NCI-H1694 treated with DMSO at 0.1 percent for 48 hours (cell line): ENCODE data around the gene ANGPTL8.
A peak's percentile ranks its signal among the peaks of the same experiment; 100 is the strongest.

Experiments used
- DNase-seq: peaks from one replicate; lab custom pipeline; 2025; lab: John Stamatoyannopoulos, UW

ANGPTL8 gene, protein sequence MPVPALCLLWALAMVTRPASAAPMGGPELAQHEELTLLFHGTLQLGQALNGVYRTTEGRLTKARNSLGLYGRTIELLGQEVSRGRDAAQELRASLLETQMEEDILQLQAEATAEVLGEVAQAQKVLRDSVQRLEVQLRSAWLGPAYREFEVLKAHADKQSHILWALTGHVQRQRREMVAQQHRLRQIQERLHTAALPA

DNA sequence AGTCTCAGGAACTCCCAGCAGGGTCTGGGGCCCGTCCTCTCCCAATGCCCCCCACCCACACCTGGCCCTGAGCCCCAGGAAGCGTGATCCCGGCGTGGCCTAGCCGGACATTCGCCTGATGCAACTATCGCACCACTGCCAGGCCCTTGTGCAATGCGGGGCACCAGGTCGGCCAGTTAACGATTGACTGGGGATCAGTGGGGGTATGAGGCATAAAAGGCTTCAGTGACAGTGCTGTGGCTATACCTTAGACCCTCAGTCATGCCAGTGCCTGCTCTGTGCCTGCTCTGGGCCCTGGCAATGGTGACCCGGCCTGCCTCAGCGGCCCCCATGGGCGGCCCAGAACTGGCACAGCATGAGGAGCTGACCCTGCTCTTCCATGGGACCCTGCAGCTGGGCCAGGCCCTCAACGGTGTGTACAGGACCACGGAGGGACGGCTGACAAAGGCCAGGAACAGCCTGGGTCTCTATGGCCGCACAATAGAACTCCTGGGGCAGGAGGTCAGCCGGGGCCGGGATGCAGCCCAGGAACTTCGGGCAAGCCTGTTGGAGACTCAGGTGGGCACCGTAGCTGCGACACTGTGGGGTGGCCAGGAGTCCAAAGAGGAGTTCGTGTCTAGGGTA, at the start of gene ANGPTL8:
TSS of gene ANGPTL8 (plus strand) at position 243 of the 624 bp plus-strand sequence. CDS start at position 262, 19 bp downstream.
- DNase-seq = no peak

DNA sequence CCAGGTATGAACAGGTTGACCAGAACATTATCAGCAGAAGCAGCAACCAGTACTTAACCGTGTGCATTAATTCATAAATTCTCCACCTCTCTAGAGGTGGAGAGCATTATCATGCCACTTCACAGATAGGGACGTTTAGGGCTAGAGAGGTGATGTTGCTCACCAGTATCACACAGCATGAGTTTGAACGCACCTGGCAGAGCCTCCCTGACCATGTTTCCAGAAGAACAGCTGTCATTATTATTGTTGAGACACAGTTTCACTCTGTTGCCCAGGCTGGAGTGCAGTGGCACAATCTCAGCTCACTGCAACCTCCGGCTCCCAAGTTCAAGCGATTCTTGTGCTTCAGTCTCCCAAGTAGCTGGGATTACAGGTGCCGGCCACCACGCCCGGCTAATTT, 48.9 kb upstream of the ANGPTL8 start:
- DNase-seq = no peak

DNA sequence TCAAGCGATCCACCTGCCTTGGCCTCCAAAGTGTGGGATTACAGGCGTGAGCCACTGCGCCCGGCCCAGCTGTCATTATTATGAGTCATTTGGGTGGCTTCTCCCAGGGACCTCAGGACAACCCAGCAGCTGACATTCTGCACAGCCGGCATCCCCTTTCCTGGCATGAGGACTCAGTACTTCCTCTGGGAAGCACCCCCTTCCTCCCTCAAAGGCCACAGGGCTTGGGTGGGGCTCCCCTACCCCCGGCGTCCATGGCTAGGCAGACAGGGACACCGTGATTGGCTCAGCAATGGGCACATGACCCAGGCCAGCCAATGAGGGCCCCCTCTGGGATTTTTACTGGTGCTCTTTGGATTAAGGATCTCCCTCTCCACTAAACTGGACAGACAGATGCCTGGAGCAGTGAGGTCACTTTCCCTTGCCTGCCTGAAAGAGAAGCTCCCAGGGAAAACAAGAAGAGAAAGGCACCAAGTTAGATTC, 48.1 kb upstream of the ANGPTL8 start:
- DNase-seq = no peak

DNA sequence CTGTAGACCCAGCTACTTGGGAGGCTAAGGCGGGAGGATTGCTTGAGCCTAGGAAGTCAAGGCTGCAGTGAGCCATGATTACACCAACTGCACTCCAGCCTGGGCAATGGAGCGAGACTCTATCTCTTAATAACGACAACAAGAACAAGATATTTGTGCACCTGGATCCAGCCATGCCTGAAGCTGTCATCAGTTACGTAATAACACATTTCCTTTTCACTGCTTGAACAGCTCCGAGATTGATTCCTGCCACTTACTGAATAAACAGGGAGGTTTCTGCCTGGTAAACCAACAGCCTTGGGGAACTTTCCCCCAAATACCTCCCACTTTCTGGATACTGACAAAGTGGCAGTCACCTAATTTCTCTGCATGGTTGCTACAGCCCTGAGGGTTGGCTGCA, 47.5 kb upstream of the ANGPTL8 start:
- DNase-seq = no peak

DNA sequence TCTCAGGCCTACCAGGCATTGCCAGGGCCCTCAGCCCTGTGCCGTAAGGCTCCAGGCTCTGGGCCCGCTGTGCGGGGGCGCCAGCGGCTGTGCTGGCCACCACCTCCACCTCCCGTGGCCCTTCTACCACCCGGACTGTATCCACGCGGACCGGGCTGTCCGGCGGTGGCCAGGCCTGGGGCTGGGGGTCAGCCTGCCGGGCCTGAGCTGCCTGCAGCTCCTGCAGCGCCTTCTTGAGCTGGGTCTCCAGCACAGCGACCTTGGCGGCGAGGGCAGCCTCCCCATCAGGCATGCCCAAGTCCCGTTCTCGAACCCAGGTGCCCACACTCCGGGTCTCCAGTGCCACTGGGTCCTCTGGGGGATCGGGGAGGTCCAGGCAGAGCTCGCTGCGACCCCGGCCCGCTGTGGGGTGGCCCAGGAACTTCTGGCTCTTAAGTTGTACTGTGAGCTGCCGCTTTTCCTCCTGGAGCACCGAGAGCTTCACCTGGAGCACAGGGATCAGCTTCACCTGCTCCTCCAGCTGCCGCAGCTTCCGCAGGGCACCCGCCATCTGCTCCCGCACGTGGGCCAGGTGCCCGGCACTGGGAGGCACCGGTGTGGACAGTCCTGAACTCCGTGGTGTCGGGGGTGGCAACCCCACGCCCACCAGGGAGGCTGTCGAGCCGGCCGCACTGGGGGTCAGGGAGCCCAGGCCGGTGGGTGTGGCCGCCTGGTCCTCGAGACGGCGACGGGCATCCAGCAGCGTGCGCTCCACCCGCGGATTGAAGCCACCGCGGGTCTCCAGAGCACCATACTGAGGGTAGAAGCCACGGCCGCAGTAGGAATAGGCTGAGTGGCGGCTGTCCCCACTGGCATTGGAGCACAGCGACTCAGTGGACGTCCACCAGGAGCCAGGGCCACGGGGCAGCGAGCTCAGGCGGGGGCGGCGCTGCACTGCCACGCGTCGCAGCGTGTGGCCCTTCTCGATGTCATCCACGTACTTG, 46.2 kb upstream of the ANGPTL8 start:
- DNase-seq = no peak

DNA sequence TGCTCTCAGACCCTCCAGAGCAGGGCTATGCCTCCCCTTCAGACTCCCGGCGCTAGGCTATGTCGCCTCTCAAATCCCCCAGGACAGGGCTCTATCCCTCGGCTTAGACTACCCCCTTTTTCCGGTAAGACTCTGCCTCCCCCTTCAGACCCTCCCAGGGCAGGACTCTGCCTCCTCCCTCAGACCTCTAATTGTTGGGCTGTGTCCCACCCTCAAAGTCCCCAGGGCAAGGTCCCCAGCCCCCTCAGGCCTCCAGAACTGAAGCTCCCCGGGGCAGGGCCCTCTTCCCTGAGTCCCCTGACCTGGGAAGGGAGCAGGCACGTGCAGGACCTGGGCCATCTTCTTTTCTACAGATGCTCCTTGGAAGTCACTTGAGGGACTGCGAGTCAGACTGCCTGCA, 45.2 kb upstream of the ANGPTL8 start:
- no peak for DNase-seq

DNA sequence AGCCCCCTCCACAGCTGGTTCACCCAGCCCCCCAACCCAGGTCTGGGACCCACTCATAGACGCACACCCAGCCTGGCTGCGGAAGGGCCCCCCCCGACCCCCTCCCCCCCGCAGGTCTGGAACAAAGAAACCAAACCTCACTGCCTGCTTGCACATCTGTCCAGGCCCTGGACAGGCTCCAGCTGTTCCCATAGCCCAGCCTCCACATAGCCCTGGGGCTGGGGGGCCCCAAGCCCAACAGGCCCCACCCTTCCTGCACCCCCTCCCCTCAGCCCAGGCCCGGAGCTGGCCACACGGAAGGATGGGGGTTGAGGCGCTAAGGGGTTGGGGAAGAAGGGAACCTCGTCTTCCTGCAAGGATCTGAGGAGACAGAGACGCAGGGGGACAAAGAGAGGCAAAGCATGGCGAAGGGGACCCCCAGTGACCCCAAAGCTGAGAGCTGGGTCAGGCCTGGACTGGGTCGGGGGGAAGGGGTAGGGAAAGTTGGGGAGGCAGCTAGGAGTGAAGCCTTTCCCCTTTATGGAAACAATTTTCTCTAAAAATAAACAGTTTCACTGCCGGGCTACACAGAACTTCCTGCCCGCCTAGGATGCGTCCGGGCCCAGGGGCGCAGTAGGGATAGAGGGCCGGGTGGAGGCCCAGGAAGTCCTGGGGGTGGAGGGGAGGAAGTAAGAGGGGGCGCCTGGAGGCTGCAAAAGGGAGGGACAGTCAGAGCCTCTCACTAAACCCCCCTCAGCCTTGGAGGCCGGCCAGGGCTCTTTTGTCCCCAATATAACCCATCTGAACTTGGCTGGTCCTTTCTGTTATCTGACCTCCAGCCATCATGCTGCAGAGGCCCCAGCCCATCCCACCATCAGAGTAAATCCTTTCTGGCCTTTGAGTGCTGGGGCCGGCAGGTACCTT, 44.5 kb upstream of the ANGPTL8 start:
- DNase-seq = no peak

DNA sequence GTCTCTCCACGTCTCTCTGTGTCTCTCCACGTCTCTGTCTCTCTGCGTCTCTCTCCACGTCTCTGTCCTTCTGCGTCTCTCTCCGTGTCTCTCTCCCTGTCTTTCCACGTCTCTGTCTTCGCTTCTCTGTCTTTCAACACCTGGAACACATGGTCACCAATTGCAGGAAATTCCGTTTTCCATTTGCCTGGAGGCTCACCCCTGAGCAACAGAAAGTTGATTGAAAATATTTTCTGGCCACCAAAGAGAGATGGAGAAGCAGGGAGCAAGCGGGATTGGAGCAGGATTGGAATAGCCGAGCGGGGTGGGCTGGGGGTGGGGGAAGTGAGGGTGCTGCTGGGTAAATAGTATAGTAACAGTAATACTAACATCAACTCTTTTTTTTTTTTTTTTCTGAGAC, 43.7 kb upstream of the ANGPTL8 start:
- DNase-seq = no peak

DNA sequence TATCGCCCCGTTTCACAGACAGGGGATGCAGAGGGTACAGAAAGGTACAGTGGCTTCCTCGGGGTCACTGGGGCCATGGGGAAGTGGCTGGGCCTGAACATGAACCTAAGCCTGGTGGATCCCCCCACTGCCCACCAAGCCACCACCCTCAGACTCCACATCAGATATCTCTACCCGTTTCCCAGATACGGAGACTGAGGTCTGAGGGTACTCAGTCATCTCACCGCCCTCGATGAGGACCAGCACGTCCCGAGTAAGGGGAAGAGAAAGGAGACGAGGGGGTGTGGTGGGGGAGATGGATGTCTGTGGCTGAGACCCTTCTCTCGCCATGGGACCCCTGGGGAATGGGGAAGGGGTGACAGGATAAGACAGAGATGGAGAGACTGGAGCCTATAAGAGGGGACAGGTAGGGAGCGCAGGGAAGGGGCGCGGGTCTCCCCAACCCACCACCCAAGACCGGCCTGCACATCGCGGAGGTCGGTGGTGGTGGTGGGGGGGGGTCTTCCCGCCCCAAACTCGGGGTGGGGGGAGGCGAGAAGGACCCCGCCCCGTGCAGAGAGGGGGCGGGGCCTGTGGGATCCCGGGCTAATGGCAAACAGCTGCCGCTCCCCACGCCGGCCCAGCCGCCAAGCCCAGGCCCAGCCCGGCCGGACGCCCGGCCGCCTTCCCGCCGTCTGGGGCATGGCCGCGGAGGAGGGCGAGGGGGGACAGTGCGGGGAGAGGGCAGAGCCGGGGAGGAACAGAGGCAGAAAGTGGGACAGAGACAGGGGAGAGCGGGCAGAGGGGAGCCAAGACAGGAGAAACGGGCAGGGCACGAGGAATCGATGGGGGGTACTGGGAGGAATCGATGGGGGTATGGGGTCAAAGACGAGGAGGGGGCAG, 42.8 kb upstream of the ANGPTL8 start:
- no peak for DNase-seq

DNA sequence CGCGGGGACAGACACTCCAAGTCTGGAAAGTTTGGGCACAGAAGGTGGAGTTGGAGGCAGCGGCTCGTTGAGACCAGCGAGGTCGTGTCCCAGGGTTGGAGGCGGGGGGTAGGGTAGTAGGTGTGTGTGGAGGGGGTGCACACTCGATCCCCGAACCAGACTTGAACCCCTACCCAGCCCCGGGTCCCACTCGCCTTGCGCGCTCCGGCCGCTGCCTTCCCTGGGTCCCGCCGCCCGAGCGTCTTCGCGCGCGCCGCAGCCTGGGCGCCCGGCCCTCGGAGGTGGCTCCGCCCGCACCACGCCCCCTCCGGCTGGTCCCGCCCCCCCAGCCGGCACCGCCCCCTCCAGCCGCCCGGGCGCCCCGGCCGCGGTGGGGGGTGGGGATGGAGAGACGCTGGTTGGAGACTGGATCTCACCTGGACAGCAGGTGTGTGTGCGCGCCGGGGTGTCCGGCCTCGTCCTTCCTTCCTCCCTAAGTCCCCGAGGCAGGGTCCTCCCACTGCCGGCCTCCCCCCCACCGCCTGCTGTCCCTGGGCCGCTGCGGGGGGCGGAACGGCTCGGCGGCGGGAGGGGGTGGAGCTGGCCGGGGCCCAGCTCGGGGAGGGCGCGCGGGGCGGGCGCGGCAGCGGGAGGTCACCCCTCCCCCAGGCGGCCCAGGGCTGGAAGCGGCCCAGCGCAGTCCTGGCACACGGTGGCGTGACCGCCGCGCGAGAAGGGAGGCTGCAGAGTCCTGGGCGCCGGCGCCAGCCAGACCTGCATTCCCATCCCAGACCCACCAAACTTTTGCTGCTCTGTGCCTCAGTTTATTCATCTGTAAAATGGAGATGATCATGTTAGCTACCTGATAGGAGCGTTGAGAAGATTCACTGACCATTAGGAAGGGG, 41.9 kb upstream of the ANGPTL8 start, which contains the start of gene KANK2:
TSS of gene KANK2 (minus strand) at position 255 of the 884 bp plus-strand sequence. CDS start 3,034 bp downstream, outside the sequence.
- DNase-seq = peak; percentile 15

DNA sequence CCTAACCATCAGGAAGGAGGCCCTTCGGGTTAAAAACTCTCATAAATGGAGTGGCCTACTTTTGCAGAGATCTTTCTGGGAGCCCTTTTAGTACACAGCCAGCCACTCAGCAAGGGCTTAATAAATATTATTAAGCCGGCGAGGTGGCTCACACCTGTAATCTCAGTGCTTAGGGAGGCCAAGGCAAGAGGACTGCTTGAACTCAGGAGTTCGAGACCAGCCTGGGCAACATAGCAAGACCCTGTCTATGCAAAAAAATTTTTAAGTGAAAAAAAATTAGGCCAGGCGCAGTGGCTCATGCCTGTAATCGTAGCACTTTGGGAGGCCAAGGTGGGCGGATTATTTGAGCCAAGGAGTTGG, 41.3 kb upstream of the ANGPTL8 start:
- DNase-seq = no peak

DNA sequence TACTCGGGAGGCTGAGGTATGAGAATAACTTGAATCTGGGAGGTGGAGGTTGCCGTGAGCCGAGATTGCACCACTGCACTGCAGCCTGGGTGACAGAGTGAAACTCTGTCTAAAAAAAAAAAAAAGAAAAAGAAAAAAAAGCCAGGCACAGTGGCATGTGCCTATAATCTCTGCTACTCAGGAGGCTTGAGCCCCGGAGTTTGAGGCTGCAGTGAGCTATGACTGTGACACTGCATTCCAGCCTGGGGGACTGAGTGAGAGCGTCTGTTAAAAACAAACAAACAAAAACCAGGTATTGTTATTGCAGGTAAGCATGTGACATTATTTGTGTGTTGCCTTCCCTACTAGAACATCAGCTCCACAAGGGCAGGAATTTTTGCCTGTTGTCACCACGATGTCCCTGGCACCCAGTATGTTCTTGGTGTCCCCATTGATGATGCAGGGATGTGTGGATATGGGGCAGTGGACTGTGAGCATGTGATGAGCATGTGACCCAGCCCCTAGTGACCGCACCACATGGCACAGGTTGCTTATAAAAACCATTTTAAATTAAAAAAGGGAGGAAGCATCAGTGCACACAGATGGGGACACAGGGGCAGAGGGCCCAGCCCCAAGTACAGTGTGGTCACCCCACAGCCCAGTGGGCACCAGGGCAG, 40.5 kb upstream of the ANGPTL8 start:
- no peak for DNase-seq

DNA sequence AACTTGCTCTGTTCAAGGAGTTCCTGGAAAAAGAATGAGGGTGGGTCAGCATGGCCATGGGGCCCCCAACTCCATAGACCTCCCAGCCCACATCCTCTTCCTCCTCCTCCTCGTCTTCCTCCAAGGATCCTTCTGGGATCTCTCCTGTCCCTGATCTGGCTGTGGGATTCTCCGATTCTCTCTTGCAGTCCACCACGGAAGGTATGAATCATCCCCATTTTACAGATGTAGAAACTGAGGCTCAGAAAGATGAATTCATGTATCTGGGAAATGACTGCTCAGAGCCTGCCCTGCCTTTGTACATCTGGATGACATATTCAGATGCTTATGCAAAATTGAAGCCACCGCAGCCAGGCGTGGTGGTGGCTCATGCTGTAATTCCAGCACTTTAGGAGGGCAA, 39.9 kb upstream of the ANGPTL8 start:
- no peak for DNase-seq

DNA sequence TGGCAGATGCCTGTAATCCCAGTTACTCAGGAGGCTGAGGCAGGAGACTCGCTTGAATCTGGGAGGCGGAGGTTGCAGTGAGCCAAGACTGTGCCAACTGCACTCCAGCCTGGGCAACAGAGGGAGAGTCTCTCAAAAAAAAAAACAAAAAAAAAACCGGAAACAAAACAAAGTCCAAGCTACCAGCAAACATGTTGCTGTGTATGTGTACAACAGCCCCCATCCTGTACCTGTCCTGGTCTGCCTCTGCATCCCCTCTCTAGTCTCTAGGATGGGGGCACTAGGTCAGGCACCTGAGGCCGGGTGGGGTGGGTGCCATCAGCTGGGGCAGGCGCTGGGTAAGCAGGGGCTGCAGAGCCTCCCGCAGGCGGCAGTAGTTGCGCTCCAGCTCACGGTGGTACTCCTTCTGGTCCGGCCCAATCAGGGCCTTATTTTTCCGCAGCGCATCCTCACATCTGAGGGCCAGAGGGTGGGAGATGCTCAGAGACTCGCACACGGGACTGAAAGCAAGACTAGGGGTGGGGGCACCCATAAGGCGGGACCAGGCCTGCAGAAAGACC, 39.3 kb upstream of the ANGPTL8 start:
- DNase-seq = no peak

DNA sequence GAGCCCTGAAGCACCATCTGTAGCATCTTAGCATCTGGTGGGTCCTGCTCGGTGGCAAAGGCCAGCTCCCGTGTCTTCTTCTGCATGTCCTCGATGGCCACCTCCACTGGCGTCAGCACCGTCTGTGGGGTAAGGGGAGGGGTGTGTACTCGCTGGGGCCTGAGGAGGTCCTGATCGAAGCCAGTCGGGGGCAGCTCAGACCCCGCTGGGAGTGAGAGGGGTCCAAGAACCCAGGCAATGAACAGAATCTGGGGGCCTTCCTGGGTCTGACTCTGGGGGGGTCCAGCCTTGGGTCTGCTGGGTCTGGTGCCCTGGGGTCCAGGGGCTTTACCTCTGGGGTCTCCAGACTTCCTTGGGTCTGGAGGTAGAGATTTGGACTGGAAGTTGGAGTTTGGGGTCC, 38.5 kb upstream of the ANGPTL8 start:
- no peak for DNase-seq

DNA sequence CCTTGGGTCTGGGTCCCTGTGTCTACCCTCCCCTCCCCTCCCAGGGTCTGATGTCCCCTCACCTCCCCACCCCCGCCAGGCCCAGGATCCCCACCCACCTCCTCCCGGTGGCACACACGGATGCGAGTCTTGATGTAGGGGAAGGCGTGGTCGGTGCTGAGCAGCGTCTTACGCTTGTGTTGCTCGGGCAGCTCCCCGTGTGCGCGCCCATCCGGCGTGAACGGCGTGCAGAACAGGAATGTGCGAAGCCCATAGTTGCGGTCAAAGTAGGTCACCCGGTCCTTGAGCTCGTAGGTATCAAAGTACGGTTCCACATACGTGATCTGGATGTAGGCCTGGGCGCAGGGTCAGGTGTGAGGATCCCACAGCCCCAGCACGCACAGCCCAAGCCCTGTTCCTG, 37.6 kb upstream of the ANGPTL8 start:
- DNase-seq = no peak

DNA sequence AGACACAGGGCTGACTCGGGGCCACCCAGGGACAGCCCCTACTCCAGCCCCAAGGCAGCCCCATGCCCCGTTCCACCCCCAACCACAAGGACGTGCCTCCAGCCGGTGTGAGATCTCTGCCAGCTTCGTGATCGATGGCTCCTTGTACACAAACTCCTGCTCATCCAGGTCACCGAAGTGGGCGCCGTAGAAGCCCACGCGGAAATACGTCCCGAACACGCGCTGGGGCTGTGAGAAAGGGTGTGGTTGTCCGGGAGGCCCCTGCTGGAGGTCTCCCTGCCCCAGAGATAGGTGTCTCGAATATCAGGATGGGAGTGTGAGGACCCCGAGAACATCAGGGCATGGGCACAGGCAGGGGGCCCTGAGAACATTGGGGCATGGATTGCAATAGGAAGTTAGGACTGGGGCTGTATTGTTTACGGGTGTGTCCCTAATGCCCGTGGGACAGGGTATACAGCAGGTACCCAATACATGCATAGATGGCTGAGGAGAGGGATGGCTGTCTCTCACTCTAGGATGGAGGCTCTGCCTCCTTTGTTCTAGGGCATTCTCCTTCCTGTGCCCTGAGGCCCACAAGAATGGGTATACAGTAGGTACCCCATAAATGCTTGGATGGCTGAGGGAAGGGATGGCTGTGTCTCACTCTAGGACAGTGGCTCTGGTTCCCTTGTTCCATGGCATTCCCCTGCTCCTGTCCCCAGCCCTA, 36.8 kb upstream of the ANGPTL8 start:
- no peak for DNase-seq
